ENCODE measurements around the gene PCED1B.

The PCED1B gene

DNA sequence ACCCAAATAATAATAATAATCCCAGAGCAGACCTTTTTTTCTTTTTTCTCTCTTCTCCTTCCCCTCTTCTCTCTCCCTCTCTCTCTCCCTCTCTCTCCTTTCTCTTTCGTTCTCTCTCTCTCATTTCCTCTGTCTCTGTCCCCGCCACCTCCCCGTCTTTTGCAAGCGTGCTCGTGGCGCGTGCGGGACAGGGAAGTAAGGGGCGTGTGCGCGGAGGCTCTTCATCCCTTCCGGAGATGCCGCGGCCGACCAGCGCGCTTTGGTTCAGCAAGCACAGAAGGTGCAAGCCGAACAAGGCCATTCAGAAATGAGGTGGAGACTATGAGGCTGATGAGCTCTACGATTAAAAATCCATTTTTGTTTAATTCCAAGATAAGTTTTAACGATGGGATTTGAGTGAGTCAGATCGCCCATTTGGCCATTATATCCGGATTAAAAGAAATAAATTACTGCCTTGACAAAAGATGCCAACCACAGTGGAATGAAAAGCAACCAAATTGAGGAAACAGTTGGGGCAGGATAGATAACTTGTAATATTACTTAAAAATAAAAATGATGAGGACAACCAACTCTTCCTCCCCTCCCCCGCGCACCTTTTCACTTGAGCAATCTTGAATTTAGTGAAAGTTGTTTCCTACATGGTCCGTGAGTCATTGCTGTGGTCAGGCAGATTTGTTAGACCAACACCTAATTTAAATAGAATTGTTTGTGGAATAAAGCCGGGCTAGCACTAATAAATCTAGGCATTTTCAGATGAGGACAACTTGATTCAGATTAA lies 1.5 kb downstream of the PCED1B start:
- Histone ChIP-seq H3K27ac (ENCODE audit: poor library complexity, severe bottlenecking) (peak overlapping the region; percentile 99), H3K27me3 (ENCODE audit: insufficient read depth, poor library complexity, severe bottlenecking) (no peaks in the 10 kb centered on the region), H3K4me3 (ENCODE audit: severe bottlenecking) (peak overlapping the region; percentile 82), H3K36me3 (ENCODE audit: low read depth) (peaks cover 28% of the 10 kb centered on the region), H3K4me1 (ENCODE audit: insufficient read depth, poor library complexity, severe bottlenecking) (peaks cover 72% of the 10 kb centered on the region), H3K9me3 (ENCODE audit: severe bottlenecking) (no peaks in the 10 kb centered on the region)
- DNase-seq (ENCODE audit: low spot score) (peak; percentile 76), ATAC-seq (ENCODE audit: low read depth) (peak; percentile 28; the same call in 2 of the 3 replicates)
- TF ChIP-seq, protein P1, sequence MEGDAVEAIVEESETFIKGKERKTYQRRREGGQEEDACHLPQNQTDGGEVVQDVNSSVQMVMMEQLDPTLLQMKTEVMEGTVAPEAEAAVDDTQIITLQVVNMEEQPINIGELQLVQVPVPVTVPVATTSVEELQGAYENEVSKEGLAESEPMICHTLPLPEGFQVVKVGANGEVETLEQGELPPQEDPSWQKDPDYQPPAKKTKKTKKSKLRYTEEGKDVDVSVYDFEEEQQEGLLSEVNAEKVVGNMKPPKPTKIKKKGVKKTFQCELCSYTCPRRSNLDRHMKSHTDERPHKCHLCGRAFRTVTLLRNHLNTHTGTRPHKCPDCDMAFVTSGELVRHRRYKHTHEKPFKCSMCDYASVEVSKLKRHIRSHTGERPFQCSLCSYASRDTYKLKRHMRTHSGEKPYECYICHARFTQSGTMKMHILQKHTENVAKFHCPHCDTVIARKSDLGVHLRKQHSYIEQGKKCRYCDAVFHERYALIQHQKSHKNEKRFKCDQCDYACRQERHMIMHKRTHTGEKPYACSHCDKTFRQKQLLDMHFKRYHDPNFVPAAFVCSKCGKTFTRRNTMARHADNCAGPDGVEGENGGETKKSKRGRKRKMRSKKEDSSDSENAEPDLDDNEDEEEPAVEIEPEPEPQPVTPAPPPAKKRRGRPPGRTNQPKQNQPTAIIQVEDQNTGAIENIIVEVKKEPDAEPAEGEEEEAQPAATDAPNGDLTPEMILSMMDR (IDR thresholded peaks at IDR 0.05; ENCODE audit: poor library complexity, severe bottlenecking): no peak

DNA sequence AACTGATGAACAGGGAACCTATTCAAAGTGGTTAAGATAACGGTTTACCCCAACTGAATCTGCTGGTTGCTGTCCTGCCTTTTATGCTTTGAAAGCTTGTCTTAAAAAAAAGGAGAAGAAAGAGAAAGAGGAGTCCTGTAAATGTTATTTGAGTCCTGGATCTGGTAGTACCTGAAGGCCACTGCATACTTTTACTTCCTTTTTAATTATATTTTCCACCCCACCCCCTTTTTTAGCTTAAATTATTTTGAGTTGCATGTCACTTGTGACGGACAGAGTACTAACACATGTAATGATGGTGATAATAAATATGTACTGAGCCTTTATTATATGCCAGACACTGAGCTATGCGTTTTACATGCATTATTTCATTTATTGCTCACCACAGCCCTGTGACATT lies 2.9 kb downstream of the PCED1B start:
- ATAC-seq (ENCODE audit: low read depth) (no peak), DNase-seq (ENCODE audit: low spot score) (no peak)
- H3K9me3 ChIP-seq (ENCODE audit: severe bottlenecking): no peaks in the 10 kb centered on the region
- no peaks in the 10 kb centered on the region for H3K27me3 ChIP-seq (ENCODE audit: insufficient read depth, poor library complexity, severe bottlenecking)
- peaks cover 72% of the 10 kb centered on the region for H3K4me1 ChIP-seq (ENCODE audit: insufficient read depth, poor library complexity, severe bottlenecking)
- TF ChIP-seq, protein P1 (IDR thresholded peaks at IDR 0.05; ENCODE audit: poor library complexity, severe bottlenecking): no peak
- H3K27ac ChIP-seq (ENCODE audit: poor library complexity, severe bottlenecking): peak overlapping the region; percentile 99
- H3K4me3 ChIP-seq (ENCODE audit: severe bottlenecking): no peak overlapping the region
- H3K36me3 ChIP-seq (ENCODE audit: low read depth): peaks cover 14% of the 10 kb centered on the region

DNA sequence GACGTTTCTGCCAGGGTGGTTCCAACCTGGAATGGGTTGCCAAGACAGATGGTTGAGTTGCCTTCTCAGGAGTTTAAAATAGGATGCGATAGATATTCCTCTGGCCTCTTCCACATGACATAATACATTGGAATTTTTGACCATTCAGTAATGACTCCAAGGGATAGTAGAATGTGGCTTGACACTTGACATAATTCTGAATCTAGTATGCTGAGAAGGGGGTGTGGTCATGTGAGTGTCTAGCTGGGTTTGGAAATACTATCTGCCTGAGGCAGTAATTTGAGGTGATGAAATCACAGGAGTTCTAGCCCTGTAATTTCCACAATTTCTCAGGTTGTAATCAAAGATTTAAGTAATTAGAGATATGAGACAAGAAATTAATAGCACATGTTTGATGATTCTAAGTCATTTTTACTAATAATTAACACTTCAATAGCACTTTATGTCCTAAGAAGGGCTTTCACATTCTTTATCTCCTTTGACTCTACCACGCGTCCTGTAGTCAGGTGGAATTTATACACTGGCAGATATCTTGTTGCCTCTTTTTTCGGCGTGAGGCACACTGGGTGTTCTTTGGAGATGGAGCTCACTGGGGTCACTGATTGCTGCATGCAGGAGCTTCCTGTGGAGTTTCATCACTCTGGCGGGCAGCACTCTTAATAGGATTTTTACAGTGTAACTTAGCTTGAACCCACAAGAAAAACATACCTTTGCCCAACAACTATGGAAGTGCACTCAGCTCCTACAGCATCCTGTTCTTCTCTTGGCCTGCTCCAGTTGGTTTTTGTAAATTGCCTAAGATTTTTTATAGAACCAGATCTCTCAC lies 3.6 kb downstream of the PCED1B start:
- no peak for DNase-seq (ENCODE audit: low spot score)
- peak; percentile 53 for ATAC-seq (ENCODE audit: low read depth)
- H3K27me3 ChIP-seq (ENCODE audit: insufficient read depth, poor library complexity, severe bottlenecking): no peaks in the 10 kb centered on the region
- H3K4me1 ChIP-seq (ENCODE audit: insufficient read depth, poor library complexity, severe bottlenecking): peaks cover 74% of the 10 kb centered on the region
- TF ChIP-seq, protein P1 (IDR thresholded peaks at IDR 0.05; ENCODE audit: poor library complexity, severe bottlenecking): no peak
- no peaks in the 10 kb centered on the region for H3K9me3 ChIP-seq (ENCODE audit: severe bottlenecking)
- H3K36me3 ChIP-seq (ENCODE audit: low read depth): peaks cover 7% of the 10 kb centered on the region
- peak overlapping the region; percentile 99 for H3K27ac ChIP-seq (ENCODE audit: poor library complexity, severe bottlenecking)
- H3K4me3 ChIP-seq (ENCODE audit: severe bottlenecking): no peak overlapping the region

DNA sequence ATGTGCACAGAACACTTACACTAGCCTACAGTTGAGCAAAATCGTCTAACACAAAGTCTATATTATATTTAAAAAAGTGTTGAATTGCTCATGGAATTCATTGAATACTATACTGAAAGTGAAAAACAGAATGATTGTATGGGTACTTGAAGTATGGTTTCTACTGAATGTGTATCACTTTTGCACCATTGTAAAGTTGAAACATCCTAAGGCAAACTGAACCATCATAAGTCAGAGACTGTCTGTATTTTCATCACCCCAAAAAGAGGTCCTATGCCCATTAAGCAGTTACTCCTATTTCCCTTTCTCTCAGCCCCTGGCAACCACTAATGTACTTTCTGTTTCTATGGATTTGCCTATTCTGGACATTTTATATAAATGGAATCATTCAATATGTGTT lies 4.8 kb downstream of the PCED1B start:
- Histone ChIP-seq H3K27me3 (ENCODE audit: insufficient read depth, poor library complexity, severe bottlenecking) (no peaks in the 10 kb centered on the region), H3K4me1 (ENCODE audit: insufficient read depth, poor library complexity, severe bottlenecking) (peaks cover 79% of the 10 kb centered on the region), H3K4me3 (ENCODE audit: severe bottlenecking) (no peak overlapping the region), H3K36me3 (ENCODE audit: low read depth) (no peaks in the 10 kb centered on the region), H3K9me3 (ENCODE audit: severe bottlenecking) (no peaks in the 10 kb centered on the region), H3K27ac (ENCODE audit: poor library complexity, severe bottlenecking) (peak overlapping the region; percentile 99)
- DNase-seq (ENCODE audit: low spot score): no peak
- TF ChIP-seq, protein P1 (IDR thresholded peaks at IDR 0.05; ENCODE audit: poor library complexity, severe bottlenecking): no peak
- no peak for ATAC-seq (ENCODE audit: low read depth)

All from RWPE2 (cell line).